HG03103 (cell line): ENCODE data around the gene RBM5.

Source experiments
- ATAC-seq: cut with Tn5 transposase; IDR thresholded peaks from one replicate; pipeline ENCODE4 v1.9.1; 2021; ENCODE audit warnings: low read depth; ENCODE audit not compliant: unreplicated experiment

The RBM5 gene

GRCh38 chr3:50157827-50158529 is 69.3 kb downstream of the RBM5 start:
- ATAC-seq, result no peak

- no peak for ATAC-seq
These were observed 69.9 kb downstream of the RBM5 start for GRCh38 chr3:50158530-50159146.

GRCh38 chr3:50160561-50160983 is 71.9 kb downstream of the RBM5 start:
- no peak for ATAC-seq

GRCh38 chr3:50161320-50161719 is 72.6 kb downstream of the RBM5 start:
- no peak for ATAC-seq

GRCh38 chr3:50162034-50162883 is 73.5 kb downstream of the RBM5 start:
- no peak for ATAC-seq

- no peak for ATAC-seq
These were observed 75.1 kb downstream of the RBM5 start for GRCh38 chr3:50163572-50164455.

- no peak for ATAC-seq
These were observed 75.8 kb downstream of the RBM5 start for GRCh38 chr3:50164481-50164880.

GRCh38 chr3:50164984-50165909 is 76.5 kb downstream of the RBM5 start:
- ATAC-seq, result no peak

GRCh38 chr3:50165910-50166538 is 77.3 kb downstream of the RBM5 start:
- no peak for ATAC-seq

- ATAC-seq, result no peak
These were observed 77.9 kb downstream of the RBM5 start for GRCh38 chr3:50166620-50167019.

- ATAC-seq, result no peak
These were observed 78.5 kb downstream of the RBM5 start for GRCh38 chr3:50167069-50167840.

GRCh38 chr3:50167841-50168209 is 79.1 kb downstream of the RBM5 start:
- no peak for ATAC-seq

GRCh38 chr3:50168388-50168787 is 79.7 kb downstream of the RBM5 start:
- ATAC-seq, result no peak
